Keratinocyte (primary cell): ENCODE data around the gene PDCD7.

Experiments
- EZH2 ChIP-seq: IDR thresholded peaks from one replicate; pipeline ENCODE4 v1.6.1; 2012; ENCODE audit warnings: inconsistent platforms, mild to moderate bottlenecking, low read length, moderate library complexity
- TF ChIP-seq, protein P1 (sequence below), 3 experiments: IDR thresholded peaks in 1 of 3; conservative IDR thresholded peaks in 1 of 3; optimal IDR thresholded peaks in 1 of 3; 2 replicates in 2 of 3; 3 replicates in 1 of 3; pipeline versions ENCODE3 to v1.5.1; 2011; ENCODE audit warnings: low read length in 3 of 3, mild to moderate bottlenecking in 3 of 3, moderate library complexity in 2 of 3, control low read depth in 1 of 3, inconsistent platforms in 1 of 3; ENCODE audit not compliant: insufficient read depth in 2 of 3; ENCODE audit errors: extremely low read depth in 1 of 3

DNA sequence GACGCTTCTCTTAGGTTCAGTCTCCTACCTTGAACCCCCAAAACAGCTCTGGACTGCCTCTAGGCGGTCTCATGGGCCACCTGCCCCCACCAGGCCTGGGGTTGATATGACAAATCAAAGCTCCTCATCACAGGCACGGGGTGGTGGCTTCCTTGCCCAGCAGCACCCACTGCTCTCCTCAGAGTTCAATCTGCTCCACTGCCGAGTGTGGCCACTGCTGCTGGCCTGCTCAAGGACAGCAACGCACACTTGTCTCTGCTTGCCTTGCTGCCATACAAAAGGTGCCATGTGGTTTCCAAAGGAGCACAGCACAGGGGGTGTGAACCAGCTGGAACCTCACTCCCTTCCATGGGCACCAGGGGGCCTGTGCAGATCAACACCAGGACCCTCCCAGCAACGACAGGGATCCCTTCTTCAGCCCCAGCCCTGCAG, 46.9 kb downstream of the PDCD7 start:
- TF ChIP-seq, protein P1, sequence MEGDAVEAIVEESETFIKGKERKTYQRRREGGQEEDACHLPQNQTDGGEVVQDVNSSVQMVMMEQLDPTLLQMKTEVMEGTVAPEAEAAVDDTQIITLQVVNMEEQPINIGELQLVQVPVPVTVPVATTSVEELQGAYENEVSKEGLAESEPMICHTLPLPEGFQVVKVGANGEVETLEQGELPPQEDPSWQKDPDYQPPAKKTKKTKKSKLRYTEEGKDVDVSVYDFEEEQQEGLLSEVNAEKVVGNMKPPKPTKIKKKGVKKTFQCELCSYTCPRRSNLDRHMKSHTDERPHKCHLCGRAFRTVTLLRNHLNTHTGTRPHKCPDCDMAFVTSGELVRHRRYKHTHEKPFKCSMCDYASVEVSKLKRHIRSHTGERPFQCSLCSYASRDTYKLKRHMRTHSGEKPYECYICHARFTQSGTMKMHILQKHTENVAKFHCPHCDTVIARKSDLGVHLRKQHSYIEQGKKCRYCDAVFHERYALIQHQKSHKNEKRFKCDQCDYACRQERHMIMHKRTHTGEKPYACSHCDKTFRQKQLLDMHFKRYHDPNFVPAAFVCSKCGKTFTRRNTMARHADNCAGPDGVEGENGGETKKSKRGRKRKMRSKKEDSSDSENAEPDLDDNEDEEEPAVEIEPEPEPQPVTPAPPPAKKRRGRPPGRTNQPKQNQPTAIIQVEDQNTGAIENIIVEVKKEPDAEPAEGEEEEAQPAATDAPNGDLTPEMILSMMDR (optimal IDR thresholded peaks at IDR 0.05 in 1 of 3, IDR thresholded peaks at IDR 0.05 in 1 of 3, conservative IDR thresholded peaks at IDR 0.05 in 1 of 3; ENCODE audit: extremely low read depth in 1 of 3, insufficient read depth in 2 of 3, low read length in 3 of 3): peak; percentile 18 to 35 (median 23)
- no peak for TF ChIP-seq EZH2
